Choroid plexus epithelial cell (primary cell): ENCODE data around the gene KLHL26.
A peak's percentile ranks its signal among the peaks of the same experiment; 100 is the strongest.

Source experiments
- DNase-seq: peaks from one replicate; pipeline ENCODE4 v3.0.0-alpha.2; 2010; ENCODE audit warnings: low read depth
- H3K4me3 ChIP-seq: 2 replicates; pipeline ENCODE4 v1.5.1; 2011; ENCODE audit warnings: low read depth, mild to moderate bottlenecking, control low read depth, low read length, moderate library complexity
- TF ChIP-seq, protein P1 (sequence below): conservative IDR thresholded peaks from 2 replicates; pipeline ENCODE4 v1.5.1; 2011; ENCODE audit warnings: low read depth, mild to moderate bottlenecking, control low read depth, inconsistent platforms, low read length, moderate library complexity

Gene KLHL26

DNA sequence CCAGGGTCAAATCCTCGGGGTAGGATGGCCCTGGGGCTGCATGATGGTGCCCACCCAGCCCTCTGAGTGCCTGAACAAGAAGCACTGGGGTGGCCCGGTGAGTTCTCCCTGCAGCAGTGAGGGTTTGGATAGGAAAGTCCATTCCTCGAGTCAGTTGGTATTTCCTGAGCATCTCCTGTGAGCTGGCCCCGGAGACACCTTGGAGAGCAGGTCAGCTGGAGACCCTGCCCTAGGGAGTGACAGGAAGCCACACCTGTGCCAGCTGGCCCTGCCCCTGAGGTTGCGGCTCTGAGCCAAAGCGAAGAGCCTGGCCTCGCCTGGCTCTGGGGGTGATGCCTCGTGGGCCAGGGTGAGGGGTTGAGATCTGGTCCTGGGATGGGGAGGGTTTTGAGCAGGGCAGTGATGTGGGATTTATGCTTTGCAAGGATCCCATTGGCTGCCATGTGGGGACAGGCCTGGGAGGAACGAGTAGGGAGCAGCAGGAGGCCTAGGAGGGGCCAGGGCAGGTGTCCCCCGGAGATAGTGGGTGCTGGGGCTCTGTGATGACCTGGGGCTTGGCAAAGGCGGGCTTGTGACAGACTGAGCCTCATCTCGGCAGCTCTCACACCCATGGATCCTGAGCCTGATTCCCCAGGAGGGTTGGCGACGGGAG lies 62.7 kb downstream of the KLHL26 start:
- H3K4me3 ChIP-seq: no peak overlapping the region
- DNase-seq: no peak
- TF ChIP-seq, protein P1, sequence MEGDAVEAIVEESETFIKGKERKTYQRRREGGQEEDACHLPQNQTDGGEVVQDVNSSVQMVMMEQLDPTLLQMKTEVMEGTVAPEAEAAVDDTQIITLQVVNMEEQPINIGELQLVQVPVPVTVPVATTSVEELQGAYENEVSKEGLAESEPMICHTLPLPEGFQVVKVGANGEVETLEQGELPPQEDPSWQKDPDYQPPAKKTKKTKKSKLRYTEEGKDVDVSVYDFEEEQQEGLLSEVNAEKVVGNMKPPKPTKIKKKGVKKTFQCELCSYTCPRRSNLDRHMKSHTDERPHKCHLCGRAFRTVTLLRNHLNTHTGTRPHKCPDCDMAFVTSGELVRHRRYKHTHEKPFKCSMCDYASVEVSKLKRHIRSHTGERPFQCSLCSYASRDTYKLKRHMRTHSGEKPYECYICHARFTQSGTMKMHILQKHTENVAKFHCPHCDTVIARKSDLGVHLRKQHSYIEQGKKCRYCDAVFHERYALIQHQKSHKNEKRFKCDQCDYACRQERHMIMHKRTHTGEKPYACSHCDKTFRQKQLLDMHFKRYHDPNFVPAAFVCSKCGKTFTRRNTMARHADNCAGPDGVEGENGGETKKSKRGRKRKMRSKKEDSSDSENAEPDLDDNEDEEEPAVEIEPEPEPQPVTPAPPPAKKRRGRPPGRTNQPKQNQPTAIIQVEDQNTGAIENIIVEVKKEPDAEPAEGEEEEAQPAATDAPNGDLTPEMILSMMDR: no peak

GRCh38 chr19:18700501-18701249 lies 63.8 kb downstream of the KLHL26 start:
- peak; percentile 54 for DNase-seq

GRCh38 chr19:18701250-18701608 lies 64.4 kb downstream of the KLHL26 start:
- TF ChIP-seq, protein P1: no peak
- no peak overlapping the region for H3K4me3 ChIP-seq

More at GRCh38 chr19:18700501-18701249, 63.8 kb downstream of the KLHL26 start:
- peak overlapping the region; percentile 50 for H3K4me3 ChIP-seq
- TF ChIP-seq, protein P1: no peak

DNA sequence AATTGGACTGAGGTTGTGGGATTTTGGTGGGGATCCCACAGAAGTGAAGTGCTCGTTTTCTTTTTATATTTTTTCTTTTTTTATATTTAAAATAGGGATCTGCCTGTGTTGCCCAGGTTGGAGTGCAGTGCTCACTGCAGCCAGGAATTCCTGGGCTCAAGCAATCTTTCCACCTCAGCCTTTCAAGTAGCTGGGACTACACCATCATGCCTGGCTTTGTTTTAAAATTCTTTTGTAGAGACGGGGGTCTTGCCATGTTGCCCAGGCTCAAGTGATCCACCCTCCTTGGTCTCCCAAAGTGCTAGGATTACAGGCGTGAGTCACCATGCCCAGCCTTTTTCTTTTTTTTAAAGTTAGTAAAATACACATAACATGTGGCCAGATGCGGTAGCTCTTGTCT lies 67.2 kb downstream of the KLHL26 start:
- no peak overlapping the region for H3K4me3 ChIP-seq
- TF ChIP-seq, protein P1: no peak
- DNase-seq: no peak

More at GRCh38 chr19:18701250-18701608, 64.4 kb downstream of the KLHL26 start:
- DNase-seq: no peak

DNA sequence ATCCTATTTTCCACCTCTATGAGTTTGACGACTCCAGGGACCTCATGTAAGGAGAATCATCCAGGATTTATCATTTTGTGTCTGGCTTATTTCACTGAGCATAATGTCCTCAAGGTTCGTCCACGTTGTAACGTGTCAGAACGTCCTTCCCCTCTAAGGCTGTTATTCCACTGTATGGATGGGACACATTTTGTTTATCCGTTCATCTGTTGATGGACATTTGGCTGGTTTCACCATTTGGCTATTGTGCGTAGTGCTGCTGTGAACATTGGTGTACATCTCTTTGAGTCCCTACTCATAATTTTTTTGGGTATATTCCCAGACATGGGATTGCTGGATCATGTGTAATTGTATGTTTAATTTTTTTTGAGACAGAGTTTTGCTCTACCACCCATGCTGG lies 68.1 kb downstream of the KLHL26 start:
- H3K4me3 ChIP-seq: no peak overlapping the region
- no peak for DNase-seq
- TF ChIP-seq, protein P1: no peak

DNA sequence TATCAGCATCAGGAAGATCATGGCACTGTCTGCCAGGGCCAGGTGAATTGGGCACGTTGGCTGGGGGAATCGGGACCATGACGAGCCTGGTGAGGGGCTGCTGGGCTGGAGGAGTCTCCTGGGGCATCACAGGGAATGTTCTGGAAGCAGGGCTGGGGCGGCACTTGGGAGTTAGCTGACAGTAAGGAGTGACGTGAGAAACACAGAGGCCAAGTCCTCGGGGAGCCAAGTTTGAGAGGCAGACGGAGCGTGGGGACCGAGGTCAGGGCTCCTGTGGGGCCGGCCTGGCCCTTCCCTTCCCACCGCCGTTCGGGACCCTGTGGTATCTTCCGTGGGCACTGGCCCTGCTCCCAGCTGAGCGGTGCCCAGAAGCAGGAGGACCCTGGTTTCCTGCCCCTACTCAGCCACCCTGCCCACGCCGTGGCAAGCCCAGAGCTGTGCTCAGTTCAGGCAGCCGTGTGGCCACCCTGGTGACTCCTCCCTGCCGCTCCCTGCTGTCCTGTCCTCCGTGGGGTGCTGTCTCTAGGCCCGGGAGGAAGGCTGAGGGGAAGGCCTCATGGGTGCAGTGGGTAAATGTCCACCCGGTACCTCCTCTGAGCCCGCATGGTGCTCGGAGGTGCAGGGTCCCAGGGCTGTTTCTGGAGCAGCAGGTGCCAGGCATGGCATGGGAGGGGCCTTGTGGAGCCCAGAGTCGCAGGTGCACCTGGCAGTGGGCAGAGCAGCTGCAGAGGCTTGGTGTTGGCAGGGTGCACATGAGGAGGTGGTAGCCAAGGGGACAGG lies 71.8 kb downstream of the KLHL26 start:
- TF ChIP-seq, protein P1: no peak
- no peak for DNase-seq
- no peak overlapping the region for H3K4me3 ChIP-seq
